Measurements from ENCODE around the gene UBAC2.

DNA sequence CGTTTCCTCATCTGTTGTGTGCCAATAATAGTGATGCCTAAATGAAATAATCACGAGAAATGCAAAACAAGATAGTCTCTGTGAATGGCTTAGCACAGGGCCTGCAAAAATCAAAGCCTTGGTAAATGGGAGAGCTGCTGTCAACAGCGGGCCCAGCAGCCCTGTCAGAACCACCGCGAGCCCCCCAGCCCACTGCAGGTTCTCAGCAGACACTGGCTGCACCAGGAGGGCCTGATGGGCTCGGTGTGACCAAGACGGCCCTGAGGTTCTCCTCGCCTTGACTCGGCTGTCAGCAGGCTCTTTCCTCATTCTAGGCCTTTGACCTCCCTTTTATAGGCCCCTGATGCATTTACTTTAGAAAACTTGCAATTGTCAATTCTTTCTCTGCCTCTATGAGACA is 197.4 kb downstream of the UBAC2 start:
- TF ChIP-seq, protein P1, sequence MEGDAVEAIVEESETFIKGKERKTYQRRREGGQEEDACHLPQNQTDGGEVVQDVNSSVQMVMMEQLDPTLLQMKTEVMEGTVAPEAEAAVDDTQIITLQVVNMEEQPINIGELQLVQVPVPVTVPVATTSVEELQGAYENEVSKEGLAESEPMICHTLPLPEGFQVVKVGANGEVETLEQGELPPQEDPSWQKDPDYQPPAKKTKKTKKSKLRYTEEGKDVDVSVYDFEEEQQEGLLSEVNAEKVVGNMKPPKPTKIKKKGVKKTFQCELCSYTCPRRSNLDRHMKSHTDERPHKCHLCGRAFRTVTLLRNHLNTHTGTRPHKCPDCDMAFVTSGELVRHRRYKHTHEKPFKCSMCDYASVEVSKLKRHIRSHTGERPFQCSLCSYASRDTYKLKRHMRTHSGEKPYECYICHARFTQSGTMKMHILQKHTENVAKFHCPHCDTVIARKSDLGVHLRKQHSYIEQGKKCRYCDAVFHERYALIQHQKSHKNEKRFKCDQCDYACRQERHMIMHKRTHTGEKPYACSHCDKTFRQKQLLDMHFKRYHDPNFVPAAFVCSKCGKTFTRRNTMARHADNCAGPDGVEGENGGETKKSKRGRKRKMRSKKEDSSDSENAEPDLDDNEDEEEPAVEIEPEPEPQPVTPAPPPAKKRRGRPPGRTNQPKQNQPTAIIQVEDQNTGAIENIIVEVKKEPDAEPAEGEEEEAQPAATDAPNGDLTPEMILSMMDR (IDR thresholded peaks at IDR 0.05; ENCODE audit: borderline replicate concordance, extremely low read depth, low read length, poor library complexity, severe bottlenecking) = no peak
- TF ChIP-seq EZH2 (IDR thresholded peaks at IDR 0.05; ENCODE audit: borderline replicate concordance, low read depth, low read length, severe bottlenecking) = no peak

All from DND-41 (cell line).